ENCODE results near the gene POR. TPM values are rescaled to one million over a fixed set of nuclear protein-coding genes. Genes with fewer than 3 reads are reported as not detected.

POR gene
- total RNA-seq, 1 donor, result 73.1 TPM

- Histone ChIP-seq H3K4me3 (ENCODE audit: insufficient read depth, low read length) (no peak overlapping the region), H3K4me1 (ENCODE audit: insufficient read depth, low read length) (peaks cover 2% of the 10 kb centered on the region), H3K4me2 (ENCODE audit: insufficient read depth, low read length) (no peak overlapping the region), H3K27ac (ENCODE audit: low read depth, low read length) (no peak overlapping the region), H2AFZ (ENCODE audit: low read length) (no peak overlapping the region), H3K27me3 (ENCODE audit: insufficient read depth, low read length) (no peaks in the 10 kb centered on the region), H3K9me3 (ENCODE audit: low read depth, low read length) (no peaks in the 10 kb centered on the region), H3K36me3 (ENCODE audit: insufficient read depth, low read length) (peaks cover 10% of the 10 kb centered on the region), H3K79me2 (ENCODE audit: insufficient read depth, low read length) (no peaks in the 10 kb centered on the region), H4K20me1 (ENCODE audit: insufficient read depth, low read length) (no peaks in the 10 kb centered on the region)
- no peak for TF ChIP-seq CTCF (IDR thresholded peaks at IDR 0.05; ENCODE audit: extremely low read depth, low read depth, low read length)
- peak; percentile 82 for DNase-seq (ENCODE audit: insufficient read length, low spot score, missing footprints)
Observed at GRCh38 chr7:75980430-75981202, 65.7 kb downstream of the POR start.

GRCh38 chr7:75981203-75981452, 66.2 kb downstream of the POR start:
- Histone ChIP-seq H3K4me2 (ENCODE audit: insufficient read depth, low read length) (no peak overlapping the region), H3K79me2 (ENCODE audit: insufficient read depth, low read length) (no peaks in the 10 kb centered on the region), H3K4me3 (ENCODE audit: insufficient read depth, low read length) (no peak overlapping the region), H3K36me3 (ENCODE audit: insufficient read depth, low read length) (peaks cover 10% of the 10 kb centered on the region), H2AFZ (ENCODE audit: low read length) (no peak overlapping the region), H4K20me1 (ENCODE audit: insufficient read depth, low read length) (no peaks in the 10 kb centered on the region), H3K9me3 (ENCODE audit: low read depth, low read length) (no peaks in the 10 kb centered on the region), H3K27me3 (ENCODE audit: insufficient read depth, low read length) (no peaks in the 10 kb centered on the region), H3K27ac (ENCODE audit: low read depth, low read length) (no peak overlapping the region), H3K4me1 (ENCODE audit: insufficient read depth, low read length) (peaks cover 2% of the 10 kb centered on the region)
- no peak for TF ChIP-seq CTCF (IDR thresholded peaks at IDR 0.05; ENCODE audit: extremely low read depth, low read depth, low read length)
- peak; percentile 22 for DNase-seq (ENCODE audit: insufficient read length, low spot score, missing footprints)

- H3K27me3 ChIP-seq (ENCODE audit: insufficient read depth, low read length), result no peaks in the 10 kb centered on the region
- peaks cover 2% of the 10 kb centered on the region for H3K4me1 ChIP-seq (ENCODE audit: insufficient read depth, low read length)
- H3K27ac ChIP-seq (ENCODE audit: low read depth, low read length), result no peak overlapping the region
- H3K79me2 ChIP-seq (ENCODE audit: insufficient read depth, low read length), result no peaks in the 10 kb centered on the region
- H3K9me3 ChIP-seq (ENCODE audit: low read depth, low read length), result no peaks in the 10 kb centered on the region
- no peak overlapping the region for H3K4me3 ChIP-seq (ENCODE audit: insufficient read depth, low read length)
- H3K4me2 ChIP-seq (ENCODE audit: insufficient read depth, low read length), result no peak overlapping the region
- no peaks in the 10 kb centered on the region for H4K20me1 ChIP-seq (ENCODE audit: insufficient read depth, low read length)
- H2AFZ ChIP-seq (ENCODE audit: low read length), result no peak overlapping the region
- DNase-seq (ENCODE audit: insufficient read length, low spot score, missing footprints), result peak; percentile 76
- peaks cover 10% of the 10 kb centered on the region for H3K36me3 ChIP-seq (ENCODE audit: insufficient read depth, low read length)
- no peak for TF ChIP-seq CTCF (IDR thresholded peaks at IDR 0.05; ENCODE audit: extremely low read depth, low read depth, low read length)
Observed at GRCh38 chr7:75981453-75982305, 66.7 kb downstream of the POR start.

Measured in osteoblast (primary cell).